Uterus (tissue), 2 donors: ENCODE results near the gene TMEM178B.

ENCODE experiments used
- CTCF ChIP-seq, 4 experiments: fragments of 200-600 bp in 2 of 4; fragments of 450-650 bp in 2 of 4; sonication (generic) in 2 of 4; IDR thresholded peaks; one replicate each; pipeline ENCODE4 v1.5.1; 2016 to 2019; ENCODE audit warnings: antibody characterized with exemption in 4 of 4, mild to moderate bottlenecking in 2 of 4, moderate library complexity in 1 of 4
- POLR2A ChIP-seq, 2 donors: fragments of 450-650 bp; IDR thresholded peaks; one replicate each; pipeline ENCODE4 v1.6.1; 2016; ENCODE audit warnings: antibody characterized with exemption in 2 of 2, mild to moderate bottlenecking in 1 of 2, moderate library complexity in 1 of 2

GRCh38 chr7:141234335-141235105 lies 160.7 kb downstream of the TMEM178B start:
- TF ChIP-seq CTCF (IDR thresholded peaks at IDR 0.05) (no peak), POLR2A (IDR thresholded peaks at IDR 0.05) (no peak)
